ENCODE data around the gene S1PR2.
A peak's percentile ranks its signal among the peaks of the same experiment; 100 is the strongest.

The S1PR2 gene

GRCh38 chr19:10269333-10270179, 38.4 kb upstream of the S1PR2 start:
- H3K27ac ChIP-seq (ENCODE audit: low read depth, low read length): peak overlapping the region; percentile 84; the same call in 1 of the 2 replicates
- peak overlapping the region; percentile 80 for H3K4me3 ChIP-seq (ENCODE audit: low read depth, low read length)
- H2AFZ ChIP-seq (ENCODE audit: low read length, unreplicated experiment): peak overlapping the region; percentile 7
- H3K4me1 ChIP-seq (ENCODE audit: control insufficient read depth, insufficient read depth, low read length, unreplicated experiment): peaks cover 3% of the 10 kb centered on the region
- no peaks in the 10 kb centered on the region for H3K27me3 ChIP-seq (ENCODE audit: insufficient read depth, low read length)
- peaks cover under 1% of the 10 kb centered on the region; the same call in 1 of the 2 replicates for H3K36me3 ChIP-seq (ENCODE audit: insufficient read depth, low read length)
- peaks cover 18% of the 10 kb centered on the region for H3K79me2 ChIP-seq (ENCODE audit: control insufficient read depth, insufficient read depth, low read length, unreplicated experiment)

DNA sequence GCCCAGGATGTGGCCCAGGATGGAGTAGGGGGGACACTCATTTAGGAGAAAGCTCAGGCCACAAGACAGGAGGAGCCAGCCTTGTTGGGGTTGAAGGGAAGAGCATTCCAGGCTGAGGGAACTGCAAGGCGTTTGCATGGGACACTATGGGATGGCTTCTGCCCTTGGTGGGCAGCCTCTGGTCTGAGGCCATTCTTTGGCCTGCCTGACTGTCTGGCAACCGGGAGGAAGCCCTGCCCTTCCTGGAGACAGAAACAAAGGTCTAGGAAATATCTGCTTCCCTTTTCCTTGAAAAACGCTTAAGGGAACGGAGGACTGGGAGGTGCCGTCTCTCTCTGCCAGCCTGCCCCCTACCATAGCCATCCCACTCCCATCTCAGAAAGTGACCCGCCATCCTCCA, 36.9 kb upstream of the S1PR2 start:
- H3K4me3 ChIP-seq (ENCODE audit: low read depth, low read length): no peak overlapping the region

DNA sequence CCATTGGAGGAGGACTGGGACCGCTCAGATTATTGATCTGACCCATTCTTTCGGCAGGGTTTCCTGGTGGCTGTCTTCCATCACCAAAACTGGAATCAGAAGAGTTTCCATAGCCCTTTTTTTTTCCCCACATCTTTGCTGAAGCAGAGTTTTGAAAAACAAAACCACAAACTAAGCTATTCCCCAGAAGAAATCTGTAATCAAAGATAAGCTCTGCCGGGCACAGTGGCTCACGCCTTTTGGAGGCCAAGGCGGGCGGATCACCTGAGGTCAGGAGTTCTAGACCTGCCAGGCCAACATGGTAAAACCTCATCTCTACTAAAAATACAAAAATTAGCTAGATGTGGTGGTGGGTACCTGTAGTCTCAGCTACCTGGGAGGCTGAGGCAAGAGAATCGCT, 35.6 kb upstream of the S1PR2 start:
- Histone ChIP-seq H3K36me3 (ENCODE audit: insufficient read depth, low read length) (no peaks in the 10 kb centered on the region), H2AFZ (ENCODE audit: low read length, unreplicated experiment) (no peak overlapping the region), H3K4me3 (ENCODE audit: low read depth, low read length) (no peak overlapping the region), H3K4me1 (ENCODE audit: control insufficient read depth, insufficient read depth, low read length, unreplicated experiment) (no peaks in the 10 kb centered on the region), H3K79me2 (ENCODE audit: control insufficient read depth, insufficient read depth, low read length, unreplicated experiment) (peaks cover 8% of the 10 kb centered on the region), H3K27ac (ENCODE audit: low read depth, low read length) (no peak overlapping the region), H3K27me3 (ENCODE audit: insufficient read depth, low read length) (no peaks in the 10 kb centered on the region)

More for the DNA sequence above, 36.9 kb upstream of the S1PR2 start:
- Histone ChIP-seq H3K27ac (ENCODE audit: low read depth, low read length) (no peak overlapping the region), H3K79me2 (ENCODE audit: control insufficient read depth, insufficient read depth, low read length, unreplicated experiment) (peaks cover 18% of the 10 kb centered on the region), H2AFZ (ENCODE audit: low read length, unreplicated experiment) (no peak overlapping the region), H3K4me1 (ENCODE audit: control insufficient read depth, insufficient read depth, low read length, unreplicated experiment) (peaks cover 3% of the 10 kb centered on the region), H3K27me3 (ENCODE audit: insufficient read depth, low read length) (no peaks in the 10 kb centered on the region), H3K36me3 (ENCODE audit: insufficient read depth, low read length) (no peaks in the 10 kb centered on the region)

- H3K4me1 ChIP-seq (ENCODE audit: control insufficient read depth, insufficient read depth, low read length, unreplicated experiment): no peaks in the 10 kb centered on the region
- no peak overlapping the region for H3K27ac ChIP-seq (ENCODE audit: low read depth, low read length)
- no peak overlapping the region for H2AFZ ChIP-seq (ENCODE audit: low read length, unreplicated experiment)
- H3K27me3 ChIP-seq (ENCODE audit: insufficient read depth, low read length): no peaks in the 10 kb centered on the region
- no peak overlapping the region for H3K4me3 ChIP-seq (ENCODE audit: low read depth, low read length)
- no peaks in the 10 kb centered on the region for H3K36me3 ChIP-seq (ENCODE audit: insufficient read depth, low read length)
- H3K79me2 ChIP-seq (ENCODE audit: control insufficient read depth, insufficient read depth, low read length, unreplicated experiment): no peaks in the 10 kb centered on the region
Measured at GRCh38 chr19:10262771-10263170, 31.6 kb upstream of the S1PR2 start.

DNA sequence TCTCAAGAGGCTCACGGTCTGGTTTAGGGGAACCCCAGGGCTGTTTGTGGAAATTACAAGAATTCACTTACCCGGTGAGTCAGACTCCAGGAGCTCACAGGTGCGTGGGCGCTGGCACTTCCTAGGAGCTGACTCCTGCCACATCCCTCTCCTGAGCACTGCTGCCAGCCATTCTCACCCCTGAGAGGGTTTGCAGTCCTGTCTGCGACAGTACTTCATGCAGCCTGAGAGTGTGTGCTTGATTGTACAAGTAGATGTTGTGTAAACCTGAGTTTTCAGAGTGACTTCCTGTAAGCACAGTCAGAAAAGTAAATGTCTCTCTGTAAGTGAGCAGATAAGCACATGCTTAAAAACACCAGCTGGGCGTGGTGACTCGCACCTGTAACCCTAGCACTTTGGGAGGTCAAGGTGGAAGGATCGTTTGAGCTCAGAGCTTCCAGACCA, 29.0 kb upstream of the S1PR2 start:
- H3K79me2 ChIP-seq (ENCODE audit: control insufficient read depth, insufficient read depth, low read length, unreplicated experiment): no peaks in the 10 kb centered on the region
- no peak overlapping the region for H3K27ac ChIP-seq (ENCODE audit: low read depth, low read length)
- no peaks in the 10 kb centered on the region for H3K27me3 ChIP-seq (ENCODE audit: insufficient read depth, low read length)
- no peaks in the 10 kb centered on the region for H3K36me3 ChIP-seq (ENCODE audit: insufficient read depth, low read length)
- H2AFZ ChIP-seq (ENCODE audit: low read length, unreplicated experiment): no peak overlapping the region
- no peaks in the 10 kb centered on the region for H3K4me1 ChIP-seq (ENCODE audit: control insufficient read depth, insufficient read depth, low read length, unreplicated experiment)
- H3K4me3 ChIP-seq (ENCODE audit: low read depth, low read length): no peak overlapping the region

- H3K27ac ChIP-seq (ENCODE audit: low read depth, low read length): no peak overlapping the region
- no peaks in the 10 kb centered on the region for H3K79me2 ChIP-seq (ENCODE audit: control insufficient read depth, insufficient read depth, low read length, unreplicated experiment)
- no peaks in the 10 kb centered on the region for H3K27me3 ChIP-seq (ENCODE audit: insufficient read depth, low read length)
- H2AFZ ChIP-seq (ENCODE audit: low read length, unreplicated experiment): no peak overlapping the region
- H3K4me1 ChIP-seq (ENCODE audit: control insufficient read depth, insufficient read depth, low read length, unreplicated experiment): no peaks in the 10 kb centered on the region
- H3K36me3 ChIP-seq (ENCODE audit: insufficient read depth, low read length): no peaks in the 10 kb centered on the region
- no peak overlapping the region for H3K4me3 ChIP-seq (ENCODE audit: low read depth, low read length)
Measured at GRCh38 chr19:10259162-10259905, 28.2 kb upstream of the S1PR2 start.

GRCh38 chr19:10258080-10258710, 27.1 kb upstream of the S1PR2 start:
- Histone ChIP-seq H3K27me3 (ENCODE audit: insufficient read depth, low read length) (no peaks in the 10 kb centered on the region), H3K36me3 (ENCODE audit: insufficient read depth, low read length) (no peaks in the 10 kb centered on the region), H3K79me2 (ENCODE audit: control insufficient read depth, insufficient read depth, low read length, unreplicated experiment) (no peaks in the 10 kb centered on the region), H3K27ac (ENCODE audit: low read depth, low read length) (no peak overlapping the region), H3K4me3 (ENCODE audit: low read depth, low read length) (no peak overlapping the region), H2AFZ (ENCODE audit: low read length, unreplicated experiment) (no peak overlapping the region), H3K4me1 (ENCODE audit: control insufficient read depth, insufficient read depth, low read length, unreplicated experiment) (no peaks in the 10 kb centered on the region)

- H3K27ac ChIP-seq (ENCODE audit: low read depth, low read length): no peak overlapping the region
- peaks cover 9% of the 10 kb centered on the region for H3K79me2 ChIP-seq (ENCODE audit: control insufficient read depth, insufficient read depth, low read length, unreplicated experiment)
- no peak overlapping the region for H3K4me3 ChIP-seq (ENCODE audit: low read depth, low read length)
- no peaks in the 10 kb centered on the region for H3K4me1 ChIP-seq (ENCODE audit: control insufficient read depth, insufficient read depth, low read length, unreplicated experiment)
- H2AFZ ChIP-seq (ENCODE audit: low read length, unreplicated experiment): no peak overlapping the region
- no peaks in the 10 kb centered on the region for H3K27me3 ChIP-seq (ENCODE audit: insufficient read depth, low read length)
- no peaks in the 10 kb centered on the region for H3K36me3 ChIP-seq (ENCODE audit: insufficient read depth, low read length)
Measured at GRCh38 chr19:10256970-10257615, 26.0 kb upstream of the S1PR2 start.

GRCh38 chr19:10256551-10256950, 25.4 kb upstream of the S1PR2 start:
- Histone ChIP-seq H3K27me3 (ENCODE audit: insufficient read depth, low read length) (no peaks in the 10 kb centered on the region), H3K79me2 (ENCODE audit: control insufficient read depth, insufficient read depth, low read length, unreplicated experiment) (peaks cover 9% of the 10 kb centered on the region), H3K36me3 (ENCODE audit: insufficient read depth, low read length) (no peaks in the 10 kb centered on the region), H3K27ac (ENCODE audit: low read depth, low read length) (no peak overlapping the region), H2AFZ (ENCODE audit: low read length, unreplicated experiment) (no peak overlapping the region), H3K4me1 (ENCODE audit: control insufficient read depth, insufficient read depth, low read length, unreplicated experiment) (no peaks in the 10 kb centered on the region), H3K4me3 (ENCODE audit: low read depth, low read length) (no peak overlapping the region)

DNA sequence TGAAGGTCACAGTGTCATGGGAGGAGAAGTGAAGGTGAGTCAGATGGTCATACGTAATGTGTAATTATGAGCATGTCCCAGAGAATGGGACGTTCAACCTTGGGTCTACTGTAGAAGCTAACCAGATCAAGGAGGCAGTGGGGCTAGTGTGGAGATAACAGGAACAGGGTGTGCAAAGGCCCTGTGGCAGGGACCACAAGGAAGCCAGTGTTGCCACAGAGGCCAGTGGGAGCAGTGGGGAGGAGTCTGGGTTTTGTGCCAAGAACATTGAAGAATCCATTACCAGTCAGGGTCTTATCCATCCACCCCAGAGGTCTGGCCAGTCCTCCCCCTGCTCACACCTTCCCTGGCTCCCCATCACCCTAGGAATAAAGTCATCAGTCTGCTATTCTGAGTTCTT, 24.2 kb upstream of the S1PR2 start:
- H3K79me2 ChIP-seq (ENCODE audit: control insufficient read depth, insufficient read depth, low read length, unreplicated experiment): peaks cover 9% of the 10 kb centered on the region
- H3K27ac ChIP-seq (ENCODE audit: low read depth, low read length): no peak overlapping the region
- H3K4me3 ChIP-seq (ENCODE audit: low read depth, low read length): no peak overlapping the region
- no peaks in the 10 kb centered on the region for H3K36me3 ChIP-seq (ENCODE audit: insufficient read depth, low read length)
- H3K27me3 ChIP-seq (ENCODE audit: insufficient read depth, low read length): no peaks in the 10 kb centered on the region
- no peaks in the 10 kb centered on the region for H3K4me1 ChIP-seq (ENCODE audit: control insufficient read depth, insufficient read depth, low read length, unreplicated experiment)
- no peak overlapping the region for H2AFZ ChIP-seq (ENCODE audit: low read length, unreplicated experiment)
